HG03457 (cell line): ENCODE measurements around the gene MRPS6.

ENCODE experiments used
- ATAC-seq: cut with Tn5 transposase; IDR thresholded peaks from one replicate; pipeline ENCODE4 v1.9.1; 2021; ENCODE audit warnings: moderate number of reproducible peaks; ENCODE audit not compliant: unreplicated experiment

The MRPS6 gene

GRCh38 chr21:34097442-34097841 is 24.1 kb downstream of the MRPS6 start:
- no peak for ATAC-seq

DNA sequence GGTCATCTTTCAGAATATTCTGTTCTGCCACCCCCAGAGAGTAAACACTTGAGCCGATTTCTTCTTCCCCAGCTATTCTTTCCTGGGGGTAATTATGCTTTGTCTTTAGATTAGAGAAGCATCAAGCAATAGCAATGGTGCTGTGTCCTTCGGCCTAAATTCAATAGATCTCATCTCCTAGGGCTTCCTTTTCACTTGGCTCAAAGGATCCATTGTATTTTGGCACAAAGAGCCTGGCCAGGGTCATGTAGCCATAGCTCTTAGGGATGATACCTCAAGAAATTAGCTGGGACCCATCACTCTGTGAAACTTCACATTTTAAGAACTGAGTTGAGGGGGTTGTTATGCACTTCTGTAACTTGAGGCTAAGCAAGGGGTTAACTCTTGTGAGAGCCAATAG is 27.0 kb downstream of the MRPS6 start:
- no peak for ATAC-seq

DNA sequence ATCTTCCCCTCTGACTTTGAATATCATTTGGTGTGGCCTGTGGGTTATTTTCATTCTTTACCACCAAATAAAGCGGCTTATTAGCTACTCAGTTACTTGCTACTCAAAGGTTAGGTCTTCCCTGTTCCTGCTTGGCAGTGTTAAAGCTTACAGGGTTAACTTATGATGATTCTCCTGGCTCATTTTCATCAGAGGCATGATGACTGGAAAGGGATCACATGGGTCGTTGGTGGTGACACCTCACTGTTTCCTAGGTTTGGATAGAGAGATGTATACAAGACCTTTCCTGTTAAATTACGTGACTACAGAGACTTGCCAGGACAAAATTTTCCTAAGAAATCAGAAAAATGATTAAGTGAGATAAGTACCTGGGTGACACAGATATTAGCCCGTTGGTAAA is 27.4 kb downstream of the MRPS6 start:
- no peak for ATAC-seq

- ATAC-seq = no peak
Observed at GRCh38 chr21:34105947-34106541, 32.7 kb downstream of the MRPS6 start.

GRCh38 chr21:34107606-34108005 is 34.2 kb downstream of the MRPS6 start:
- ATAC-seq = no peak

GRCh38 chr21:34109075-34109474 is 35.7 kb downstream of the MRPS6 start:
- ATAC-seq = no peak

DNA sequence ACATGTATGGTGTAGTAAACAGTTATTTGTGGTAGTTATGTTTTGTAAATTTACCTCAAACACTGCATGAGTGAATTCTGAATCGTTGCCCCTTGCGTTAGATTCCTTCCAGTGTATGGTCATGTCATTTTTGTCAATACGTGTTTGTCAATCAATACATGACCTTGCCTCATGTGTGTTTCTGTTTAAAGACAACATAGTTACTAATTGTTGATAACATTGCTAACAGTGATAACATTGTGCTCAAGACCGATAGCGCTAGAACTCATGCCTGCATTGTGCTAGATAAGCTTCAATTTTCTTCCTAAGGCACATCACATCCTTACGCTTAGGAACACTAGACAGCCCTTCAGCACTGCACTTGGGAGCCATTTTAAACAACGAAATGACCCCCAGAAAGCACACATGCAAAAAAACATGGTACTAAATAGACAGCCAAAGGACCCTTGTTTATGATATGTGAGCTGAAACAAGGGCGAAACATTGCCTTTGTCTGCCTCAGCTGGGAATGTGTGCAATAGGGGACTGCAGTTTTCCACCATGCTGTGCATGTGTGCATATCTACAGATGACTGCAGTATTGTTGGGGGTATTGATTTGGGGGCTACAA is 37.3 kb downstream of the MRPS6 start:
- ATAC-seq = no peak

GRCh38 chr21:34112316-34113033 is 39.1 kb downstream of the MRPS6 start:
- ATAC-seq = no peak

DNA sequence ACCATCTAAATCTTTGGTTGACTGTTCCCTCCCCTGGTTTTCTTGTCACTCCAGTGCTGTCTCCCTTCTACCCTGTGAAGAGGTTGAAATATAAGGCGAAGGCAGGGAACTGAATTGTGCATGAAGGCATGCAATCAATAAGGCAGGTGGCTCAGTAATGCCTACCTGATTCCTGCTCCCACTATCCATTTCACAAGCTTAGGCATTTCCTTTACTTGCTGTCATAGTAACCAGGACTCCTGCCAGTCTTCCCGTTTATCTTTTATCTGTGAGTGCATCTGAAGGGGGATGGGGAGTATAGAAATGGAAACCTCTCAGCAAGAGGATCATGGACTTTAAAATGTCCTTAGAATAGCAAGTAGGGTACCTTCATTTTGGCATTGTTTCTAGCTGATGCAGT is 40.5 kb downstream of the MRPS6 start:
- ATAC-seq = no peak

GRCh38 chr21:34115160-34115559 is 41.8 kb downstream of the MRPS6 start:
- no peak for ATAC-seq

DNA sequence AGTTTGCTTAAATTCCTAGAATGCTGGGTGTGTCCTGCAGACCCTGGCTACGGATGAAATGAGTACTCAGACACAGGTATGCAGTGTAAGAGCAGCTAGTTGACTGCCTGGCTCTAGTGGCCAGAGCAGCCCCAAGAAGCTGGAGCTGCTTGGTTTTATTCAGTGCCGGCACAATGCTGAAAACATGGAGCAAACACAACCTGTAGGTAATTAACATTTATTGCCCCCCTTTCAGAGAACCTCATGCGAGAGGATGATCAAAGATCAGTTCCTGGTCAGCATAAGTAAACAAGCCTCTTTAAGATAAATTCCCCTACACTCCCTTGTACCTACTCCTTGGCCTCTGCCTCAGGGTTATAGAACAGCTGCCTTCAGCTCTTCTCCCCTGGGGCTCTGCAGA is 43.2 kb downstream of the MRPS6 start:
- no peak for ATAC-seq

DNA sequence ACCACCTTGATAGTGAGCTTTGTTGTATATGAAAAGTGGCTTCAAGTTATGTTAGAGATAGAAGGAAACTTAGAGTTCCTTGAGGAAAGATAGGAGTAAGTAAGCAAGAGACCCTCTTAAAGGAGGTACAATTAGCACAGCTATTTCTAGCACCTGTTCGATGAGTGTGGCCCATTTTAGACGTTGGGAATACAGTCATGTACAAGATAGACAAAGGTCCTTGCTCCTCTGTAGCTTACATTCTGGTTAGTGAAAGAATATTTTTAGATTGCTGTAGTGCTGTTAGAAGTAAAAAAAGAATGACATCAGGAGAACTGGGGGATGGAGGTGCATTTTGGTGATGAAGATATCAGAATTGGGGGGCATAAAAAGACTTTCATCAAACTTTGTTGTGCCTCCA is 47.5 kb downstream of the MRPS6 start:
- ATAC-seq = no peak

DNA sequence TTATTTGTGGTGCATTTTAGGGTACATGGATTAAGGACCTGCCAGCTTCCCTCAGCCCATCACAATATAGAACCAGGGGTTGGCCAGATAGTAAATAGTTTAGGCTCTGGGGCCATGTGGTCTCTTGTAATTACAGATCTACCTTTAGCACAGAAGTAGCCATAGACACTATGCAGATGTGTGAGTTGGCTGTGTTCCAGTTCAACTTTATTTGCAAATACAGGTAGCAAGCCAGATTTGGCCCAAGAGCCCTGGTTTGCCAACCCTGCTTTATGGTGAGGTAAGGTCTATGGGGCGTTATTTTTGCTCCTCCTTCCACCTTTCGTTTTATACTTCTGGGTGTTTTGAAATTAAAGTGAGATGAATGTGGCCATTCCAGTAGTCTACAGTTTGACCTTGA is 48.7 kb downstream of the MRPS6 start:
- no peak for ATAC-seq

DNA sequence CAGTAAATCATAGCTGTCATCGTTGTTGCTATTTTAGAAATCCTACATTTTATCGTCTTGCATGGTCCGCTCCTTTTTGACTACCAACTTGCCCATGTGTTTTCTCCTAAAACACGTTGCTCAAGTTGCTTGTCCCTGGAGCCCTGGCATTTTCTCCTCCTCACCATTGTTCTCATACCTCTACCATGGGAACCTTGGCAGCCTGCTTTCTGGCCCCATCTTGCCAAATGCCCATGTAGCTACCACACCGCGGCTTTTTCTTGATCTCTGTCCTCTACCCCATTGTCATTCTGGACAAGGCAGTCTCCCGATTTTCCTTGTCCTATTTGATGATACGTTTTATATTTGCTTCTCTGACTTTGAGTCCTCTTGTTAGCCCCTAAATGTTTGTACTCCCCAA is 50.2 kb downstream of the MRPS6 start:
- ATAC-seq = no peak

- ATAC-seq = no peak
Observed at GRCh38 chr21:34126269-34126668, 52.9 kb downstream of the MRPS6 start.

DNA sequence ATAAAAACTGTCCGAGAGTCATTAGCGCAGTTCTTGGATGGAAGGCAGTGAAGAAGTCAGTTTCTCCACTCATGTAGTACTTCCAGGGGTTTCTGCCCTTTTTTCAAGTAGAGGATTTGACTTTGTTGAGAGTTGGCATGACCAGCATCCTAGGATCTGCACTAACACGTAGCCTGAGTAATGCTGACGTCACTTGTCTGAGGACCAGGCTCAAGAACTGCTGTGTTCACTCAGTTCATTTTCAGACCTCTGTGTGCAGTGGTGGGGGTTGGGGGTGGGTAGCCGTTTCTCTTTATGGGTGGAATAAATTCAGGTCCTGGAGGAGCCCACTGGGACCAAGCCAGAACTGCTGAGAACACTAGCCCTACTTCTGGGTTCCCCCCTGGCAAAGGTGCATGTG is 53.3 kb downstream of the MRPS6 start:
- no peak for ATAC-seq

- no peak for ATAC-seq
Observed at GRCh38 chr21:34128124-34128523, 54.7 kb downstream of the MRPS6 start.

DNA sequence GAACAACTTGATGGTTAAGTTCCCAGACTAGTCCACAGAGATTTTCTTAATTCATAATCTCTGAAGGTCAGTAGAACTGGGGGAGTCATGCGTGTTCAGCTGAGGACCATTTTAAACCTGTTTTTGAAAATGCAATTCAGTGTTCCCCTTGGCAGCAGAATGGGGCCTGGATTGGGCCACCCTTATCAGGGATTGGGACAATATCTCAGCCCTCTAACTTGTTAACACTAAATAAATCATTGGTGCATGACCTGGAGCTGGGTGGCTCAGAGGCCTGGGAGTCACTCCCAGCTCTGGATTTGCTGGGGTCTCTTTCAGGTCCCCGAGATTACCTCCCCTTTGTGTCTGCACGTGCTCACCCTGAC is 55.3 kb downstream of the MRPS6 start:
- ATAC-seq = no peak

- ATAC-seq = no peak
Observed at GRCh38 chr21:34129039-34129891, 55.9 kb downstream of the MRPS6 start.

DNA sequence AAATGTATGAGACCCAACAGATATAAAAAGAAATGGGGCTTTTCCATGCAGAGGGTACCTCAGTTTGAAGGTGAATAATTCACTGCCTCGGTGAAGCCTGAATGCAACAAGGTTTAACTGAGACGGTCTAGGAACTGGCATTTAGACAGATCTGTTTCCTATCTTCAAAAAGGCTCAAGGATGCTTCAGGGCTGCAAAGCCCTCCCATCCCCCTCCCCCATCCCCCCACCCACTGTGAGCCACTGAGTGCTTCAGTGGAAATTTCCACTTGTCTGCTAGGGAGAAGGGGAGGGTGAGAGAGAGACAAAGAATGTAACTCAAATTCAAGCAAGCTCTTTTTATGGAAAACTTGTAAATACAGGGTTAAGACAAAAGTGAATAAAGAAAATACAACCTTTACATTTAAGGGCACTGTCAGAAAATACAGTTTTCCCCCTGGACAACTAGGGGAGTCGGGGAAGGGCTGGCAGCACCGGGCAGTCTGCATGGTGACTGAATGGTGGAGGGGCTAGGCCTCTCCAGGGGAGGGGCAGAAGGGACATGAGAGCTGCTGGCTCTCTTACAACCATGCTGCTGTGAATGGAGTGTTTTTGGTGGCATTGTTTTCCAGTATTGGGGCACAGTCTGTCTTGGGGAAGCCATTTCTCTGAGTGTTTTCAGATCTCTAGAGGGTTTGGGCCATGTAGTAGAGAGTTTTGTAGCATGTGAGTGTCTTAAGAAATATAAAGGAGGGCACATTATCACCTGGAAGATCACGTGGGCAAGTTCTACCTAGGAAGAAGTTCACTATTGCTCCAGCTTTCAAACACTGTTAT is 56.7 kb downstream of the MRPS6 start:
- ATAC-seq = no peak

- ATAC-seq = no peak
Observed at GRCh38 chr21:34130716-34130985, 57.3 kb downstream of the MRPS6 start.
